Smooth muscle cell (in vitro differentiated cells): ENCODE results near the gene CDC42. TPM values are rescaled to one million over a fixed set of nuclear protein-coding genes. Genes with fewer than 3 reads are reported as not detected.
"Not testable (repeated sequence)": the region's sequence is repeated elsewhere in the genome, so short reads cannot be mapped to it uniquely, and the experiment has no call there.

Experiments used
- DNase-seq: peaks from one replicate; lab custom pipeline; 2025; ENCODE audit not compliant: unreplicated experiment; lab: John Stamatoyannopoulos, UW
- H2AFZ ChIP-seq: fragments of 200-600 bp; sonication (generic); 2 replicates; pipeline ENCODE4 v1.6.0; 2016; ENCODE audit warnings: antibody characterized with exemption, low read depth, mild to moderate bottlenecking
- H3F3A ChIP-seq: fragments of 200-600 bp; sonication (generic); 2 replicates; pipeline ENCODE4 v1.6.0; 2017; ENCODE audit warnings: antibody characterized with exemption, low read depth
- H3K27ac ChIP-seq: fragments of 200-600 bp; sonication (generic); 2 replicates; pipeline ENCODE4 v1.5.1; 2016; ENCODE audit warnings: low read depth, mild to moderate bottlenecking
- H3K27me3 ChIP-seq: fragments of 200-600 bp; sonication (generic); 2 replicates; pipeline ENCODE4 v1.6.1; 2016; ENCODE audit warnings: low read depth, mild to moderate bottlenecking
- H3K36me3 ChIP-seq: fragments of 200-600 bp; sonication (generic); 2 replicates; pipeline ENCODE4 v1.5.1; 2016; ENCODE audit warnings: low read depth
- H3K4me1 ChIP-seq: fragments of 200-600 bp; sonication (generic); 2 replicates; pipeline ENCODE4 v1.5.1; 2016; ENCODE audit warnings: low read depth
- H3K4me2 ChIP-seq: fragments of 200-600 bp; sonication (generic); 2 replicates; pipeline ENCODE4 v1.6.0; 2016; ENCODE audit warnings: mild to moderate bottlenecking
- H3K4me3 ChIP-seq: fragments of 200-600 bp; sonication (generic); 2 replicates; pipeline ENCODE4 v1.5.1; 2016; ENCODE audit warnings: mild to moderate bottlenecking
- H3K79me2 ChIP-seq: fragments of 200-600 bp; sonication (generic); 2 replicates; pipeline ENCODE4 v1.6.0; 2016; ENCODE audit warnings: low read depth, mild to moderate bottlenecking
- H3K9ac ChIP-seq: fragments of 200-600 bp; sonication (generic); 2 replicates; pipeline ENCODE4 v1.6.0; 2016; ENCODE audit warnings: low read depth
- H3K9me3 ChIP-seq: fragments of 200-600 bp; sonication (generic); replicated peaks from 2 replicates; pipeline ENCODE4 v1.5.1; 2016; ENCODE audit warnings: low read depth
- H4K20me1 ChIP-seq: fragments of 200-600 bp; sonication (generic); 2 replicates; pipeline ENCODE4 v1.6.0; 2016; ENCODE audit warnings: low read depth
- CTCF ChIP-seq: fragments of 200-600 bp; sonication (generic); IDR thresholded peaks from 2 replicates; pipeline ENCODE4 v1.5.1; 2017; ENCODE audit warnings: borderline replicate concordance, mild to moderate bottlenecking, antibody characterized with exemption; ENCODE audit not compliant: insufficient read depth, poor library complexity, severe bottlenecking
- WGBS: methylation state at CpG from one replicate; pipeline ENCODE4 v1.1.7; 2016; ENCODE audit warnings: low lambda C conversion rate; 5-methylcytosine and 5-hydroxymethylcytosine counted together
- polyA plus RNA-seq: library from polyadenylated mRNA; unstranded; fragments of >200 nt; fragmentation: Nextera tagmentation; extraction: Ambion mirVana; gene quantifications from 2 replicates; pipeline ENCODE4 v1.2.1, GENCODE V29; 2016
- total RNA-seq: library from RNA; depleted of rRNA; stranded (reverse); fragments of >200 nt; gene quantifications from 2 replicates; pipeline ENCODE4 v1.2.3, GENCODE V29; 2014

CDC42 gene
- total and polyA plus RNA-seq, 2 experiments from 2014 or later, result 74.0 to 407 TPM

- H3K4me2 ChIP-seq, result no peak overlapping the region
- 64% methylated on average over 4 of the region's 4 CpGs for WGBS
- no peaks in the 10 kb centered on the region for H3K27me3 ChIP-seq
- H3K9me3 ChIP-seq, result no peaks in the 10 kb centered on the region
- H3K27ac ChIP-seq, result no peak overlapping the region
- H3K36me3 ChIP-seq, result no peaks in the 10 kb centered on the region
- H3K4me1 ChIP-seq, result no peaks in the 10 kb centered on the region
- no peaks in the 10 kb centered on the region for H4K20me1 ChIP-seq
- H3F3A ChIP-seq, result peaks cover under 1% of the 10 kb centered on the region
- TF ChIP-seq CTCF, result no peak
- H2AFZ ChIP-seq, result no peak overlapping the region
- H3K4me3 ChIP-seq, result no peak overlapping the region
- DNase-seq, result no peak
- H3K79me2 ChIP-seq, result no peaks in the 10 kb centered on the region
- H3K9ac ChIP-seq, result no peak overlapping the region
Measured at GRCh38 chr1:22030057-22030456, 22.5 kb upstream of the CDC42 start.

- Histone ChIP-seq H3F3A (no peaks in the 10 kb centered on the region), H3K4me1 (no peaks in the 10 kb centered on the region), H3K9ac (no peak overlapping the region), H3K27ac (no peak overlapping the region), H3K36me3 (no peaks in the 10 kb centered on the region), H4K20me1 (no peaks in the 10 kb centered on the region), H2AFZ (no peak overlapping the region), H3K79me2 (no peaks in the 10 kb centered on the region), H3K4me3 (no peak overlapping the region), H3K27me3 (no peaks in the 10 kb centered on the region), H3K4me2 (no peak overlapping the region), H3K9me3 (no peaks in the 10 kb centered on the region)
- no peak for DNase-seq
- 73% methylated on average over 3 of the region's 3 CpGs for WGBS
- no peak for TF ChIP-seq CTCF
Measured at GRCh38 chr1:22030473-22030872, 22.0 kb upstream of the CDC42 start.

- H2AFZ ChIP-seq, result no peak overlapping the region
- DNase-seq, result no peak
- H3K36me3 ChIP-seq, result no peaks in the 10 kb centered on the region
- H3K27me3 ChIP-seq, result no peaks in the 10 kb centered on the region
- TF ChIP-seq CTCF, result no peak
- WGBS, result 40% methylated on average over 8 of the region's 8 CpGs
- H3K79me2 ChIP-seq, result no peaks in the 10 kb centered on the region
- no peak overlapping the region for H3K9ac ChIP-seq
- no peaks in the 10 kb centered on the region for H3F3A ChIP-seq
- H3K4me3 ChIP-seq, result no peak overlapping the region
- no peaks in the 10 kb centered on the region for H3K4me1 ChIP-seq
- no peaks in the 10 kb centered on the region for H4K20me1 ChIP-seq
- peak overlapping the region; percentile 11 for H3K27ac ChIP-seq
- no peaks in the 10 kb centered on the region for H3K9me3 ChIP-seq
- peak overlapping the region; percentile 32 for H3K4me2 ChIP-seq
Measured at GRCh38 chr1:22031214-22031962, 21.1 kb upstream of the CDC42 start.

- WGBS, result 74% methylated on average over 5 of the region's 5 CpGs
- H3K4me2 ChIP-seq, DNase-seq, H3K79me2 ChIP-seq, H3K4me3 ChIP-seq, H3K27ac ChIP-seq, H2AFZ ChIP-seq, H3K36me3 ChIP-seq, H3K4me1 ChIP-seq, H3K27me3 ChIP-seq, H4K20me1 ChIP-seq, H3K9me3 ChIP-seq, H3F3A ChIP-seq, H3K9ac ChIP-seq: not testable (repeated sequence)
Measured at GRCh38 chr1:22034834-22035233, 17.7 kb upstream of the CDC42 start.
